ENCODE results near the gene ARHGEF28. TPM values are rescaled to one million over a fixed set of nuclear protein-coding genes. Genes with fewer than 3 reads are reported as not detected.

ARHGEF28 gene
- total and polyA plus RNA-seq, 2 of the 13 experiments (the other 11 are each of a cell fraction or from before 2014, with no cell fraction given) = 17.4 to 34.1 TPM

DNA sequence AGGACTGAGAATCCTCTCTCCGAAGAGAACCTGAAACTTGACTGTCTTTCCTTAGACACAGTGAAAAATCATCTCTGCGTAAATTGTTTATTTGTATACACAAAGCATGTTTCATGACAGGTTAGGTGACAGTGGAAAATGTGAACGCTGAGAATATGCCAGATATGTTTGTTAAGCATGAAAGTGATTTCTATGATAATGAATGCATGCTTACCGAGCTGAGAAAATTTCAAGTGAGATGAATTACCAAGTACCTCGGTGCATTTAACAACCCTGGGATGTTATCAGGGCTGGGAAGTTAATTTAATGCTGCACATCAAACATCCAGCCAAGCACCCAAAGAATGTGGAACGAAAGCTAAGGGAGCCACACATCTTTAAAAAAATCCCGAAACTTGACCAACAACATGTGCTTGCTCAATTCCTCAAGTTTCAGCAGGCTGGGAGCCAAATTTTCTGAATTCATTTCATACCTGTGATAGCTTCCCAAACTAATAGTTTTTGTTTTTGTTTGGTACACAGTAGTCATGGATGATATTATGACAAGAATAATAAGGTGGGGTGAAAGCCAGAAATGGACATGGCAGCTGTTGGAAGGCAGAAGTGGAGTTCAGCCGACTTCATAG, 336.9 kb downstream of the ARHGEF28 start:
- TF ChIP-seq ZFYVE20 (CRISPR knock-in tag; IDR thresholded peaks at IDR 0.05; ENCODE audit: borderline replicate concordance, low read depth) = no peak
- no peak for TF ChIP-seq TBL1XR1 (IDR thresholded peaks at IDR 0.05; ENCODE audit: borderline replicate concordance, low read length, partially characterized antibody)
- TF ChIP-seq RNF219 (CRISPR knock-in tag; IDR thresholded peaks at IDR 0.05) = no peak
- BruUV-seq (replicated peaks) = no TSS peak
- H3K36me3 ChIP-seq (replicated peaks in 1 of 2; ENCODE audit: control insufficient read depth in 1 of 2, insufficient read depth in 2 of 2, low read length in 2 of 2) = no peaks in the 10 kb centered on the region
- H3K4me2 ChIP-seq (ENCODE audit: low read depth, low read length) = no peak overlapping the region
- FAIRE-seq (no peak), ATAC-seq (no peak), DNase-seq (ENCODE audit: low spot score) (no peak)
- no peaks in the 10 kb centered on the region for H3K9me3 ChIP-seq (ENCODE audit: low read length)
- H3K4me3 ChIP-seq (replicated peaks in 1 of 3; ENCODE audit: insufficient read depth in 1 of 3, low read depth in 2 of 3, low read length in 3 of 3) = no peak overlapping the region
- H3K9ac ChIP-seq (ENCODE audit: insufficient read depth, low read depth, low read length) = no peak overlapping the region
- H3K79me2 ChIP-seq (ENCODE audit: insufficient read depth, low read length) = no peaks in the 10 kb centered on the region
- no peak overlapping the region for H3K27ac ChIP-seq (ENCODE audit: extremely low read length, insufficient read depth, low read length)
- intact Hi-C loops (cut with micrococcal nuclease; ENCODE audit: unreplicated experiment) = no loop called here
- H3K27me3 ChIP-seq (ENCODE audit: control insufficient read depth in 1 of 2, insufficient read depth in 2 of 2, low read length in 2 of 2) = no peaks in the 10 kb centered on the region; a peak in 2 of 5 replicates
- CTCF ChIA-PET (ENCODE audit: low intra/inter-chr PET ratio, low total read pairs) = no interaction called here
- no peaks in the 10 kb centered on the region for H4K20me1 ChIP-seq (ENCODE audit: insufficient read depth, low read length)
- in situ Hi-C loops (cut with HindIII; ENCODE audit: extremely low pct_ligation_motif_present, low pct_unique_long_range_greater_than_20kb) = no loop called here
- no peaks in the 10 kb centered on the region for H3K4me1 ChIP-seq (ENCODE audit: insufficient read depth, low read length)
- POLR2A ChIA-PET = no interaction called here
- WGBS (ENCODE audit: low lambda C conversion rate) = 33% methylated on average over 8 of the region's 8 CpGs
- H2AFZ ChIP-seq (ENCODE audit: low read length) = no peak overlapping the region

GRCh38 chr5:73964352-73964865, 338.4 kb downstream of the ARHGEF28 start:
- H3K9ac ChIP-seq (ENCODE audit: insufficient read depth, low read depth, low read length) = no peak overlapping the region
- no peaks in the 10 kb centered on the region; a peak in 2 of 5 replicates for H3K27me3 ChIP-seq (ENCODE audit: control insufficient read depth in 1 of 2, insufficient read depth in 2 of 2, low read length in 2 of 2)
- H3K4me2 ChIP-seq (ENCODE audit: low read depth, low read length) = no peak overlapping the region
- in situ Hi-C loops (cut with HindIII; ENCODE audit: extremely low pct_ligation_motif_present, low pct_unique_long_range_greater_than_20kb) (no loop called here), intact Hi-C loops (cut with micrococcal nuclease; ENCODE audit: unreplicated experiment) (no loop called here)
- H4K20me1 ChIP-seq (ENCODE audit: insufficient read depth, low read length) = no peaks in the 10 kb centered on the region
- no peak overlapping the region for H3K27ac ChIP-seq (ENCODE audit: extremely low read length, insufficient read depth, low read length)
- no peaks in the 10 kb centered on the region for H3K79me2 ChIP-seq (ENCODE audit: insufficient read depth, low read length)
- ATAC-seq (no peak), DNase-seq (ENCODE audit: low spot score) (no peak), FAIRE-seq (no peak)
- POLR2A ChIA-PET = no interaction called here
- CTCF ChIA-PET (ENCODE audit: low intra/inter-chr PET ratio, low total read pairs) = no interaction called here
- H3K4me1 ChIP-seq (ENCODE audit: insufficient read depth, low read length) = no peaks in the 10 kb centered on the region
- no TSS peak for BruUV-seq (replicated peaks)
- no peaks in the 10 kb centered on the region for H3K36me3 ChIP-seq (replicated peaks in 1 of 2; ENCODE audit: control insufficient read depth in 1 of 2, insufficient read depth in 2 of 2, low read length in 2 of 2)
- no peak overlapping the region for H2AFZ ChIP-seq (ENCODE audit: low read length)
- no peaks in the 10 kb centered on the region for H3K9me3 ChIP-seq (ENCODE audit: low read length)
- 17% methylated on average over 3 of the region's 3 CpGs for WGBS (ENCODE audit: low lambda C conversion rate)
- TF ChIP-seq, protein P1, sequence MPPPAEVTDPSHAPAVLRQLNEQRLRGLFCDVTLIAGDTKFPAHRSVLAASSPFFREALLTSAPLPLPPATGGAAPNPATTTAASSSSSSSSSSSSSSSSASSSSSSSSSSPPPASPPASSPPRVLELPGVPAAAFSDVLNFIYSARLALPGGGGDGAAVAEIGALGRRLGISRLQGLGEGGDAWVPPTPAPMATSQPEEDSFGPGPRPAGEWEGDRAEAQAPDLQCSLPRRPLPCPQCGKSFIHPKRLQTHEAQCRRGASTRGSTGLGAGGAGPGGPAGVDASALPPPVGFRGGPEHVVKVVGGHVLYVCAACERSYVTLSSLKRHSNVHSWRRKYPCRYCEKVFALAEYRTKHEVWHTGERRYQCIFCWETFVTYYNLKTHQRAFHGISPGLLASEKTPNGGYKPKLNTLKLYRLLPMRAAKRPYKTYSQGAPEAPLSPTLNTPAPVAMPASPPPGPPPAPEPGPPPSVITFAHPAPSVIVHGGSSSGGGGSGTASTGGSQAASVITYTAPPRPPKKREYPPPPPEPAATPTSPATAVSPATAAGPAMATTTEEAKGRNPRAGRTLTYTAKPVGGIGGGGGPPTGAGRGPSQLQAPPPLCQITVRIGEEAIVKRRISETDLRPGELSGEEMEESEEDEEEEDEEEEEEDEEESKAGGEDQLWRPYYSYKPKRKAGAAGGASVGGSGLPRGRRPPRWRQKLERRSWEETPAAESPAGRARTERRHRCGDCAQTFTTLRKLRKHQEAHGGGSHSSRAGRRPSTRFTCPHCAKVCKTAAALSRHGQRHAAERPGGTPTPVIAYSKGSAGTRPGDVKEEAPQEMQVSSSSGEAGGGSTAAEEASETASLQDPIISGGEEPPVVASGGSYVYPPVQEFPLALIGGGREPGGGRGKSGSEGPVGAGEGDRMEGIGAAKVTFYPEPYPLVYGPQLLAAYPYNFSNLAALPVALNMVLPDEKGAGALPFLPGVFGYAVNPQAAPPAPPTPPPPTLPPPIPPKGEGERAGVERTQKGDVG (CRISPR knock-in tag; IDR thresholded peaks at IDR 0.05; ENCODE audit: borderline replicate concordance) = no peak
- no peak for TF ChIP-seq KLF9 (CRISPR knock-in tag; IDR thresholded peaks at IDR 0.05; ENCODE audit: low read depth)
- no peak for TF ChIP-seq ATF3 (CRISPR knock-in tag; IDR thresholded peaks at IDR 0.05)
- TF ChIP-seq EEA1 (CRISPR knock-in tag; IDR thresholded peaks at IDR 0.05; ENCODE audit: borderline replicate concordance) = no peak
- TF ChIP-seq STAG1 (CRISPR knock-in tag; IDR thresholded peaks at IDR 0.05) = no peak
- no peak for TF ChIP-seq ZFX (CRISPR knock-in tag; IDR thresholded peaks at IDR 0.05; ENCODE audit: low read depth)
- TF ChIP-seq MTA1 (CRISPR knock-in tag; IDR thresholded peaks at IDR 0.05; ENCODE audit: borderline replicate concordance) = no peak
- TF ChIP-seq CREB1 (IDR thresholded peaks at IDR 0.05) = no peak
- TF ChIP-seq CREB1 (CRISPR knock-in tag; IDR thresholded peaks at IDR 0.05) = no peak
- TF ChIP-seq GPN1 (CRISPR knock-in tag; IDR thresholded peaks at IDR 0.05; ENCODE audit: borderline replicate concordance) = no peak
- H3K4me3 ChIP-seq (replicated peaks in 1 of 3; ENCODE audit: insufficient read depth in 1 of 3, low read depth in 2 of 3, low read length in 3 of 3) = no peak overlapping the region
